A673 (cell line): Measurements from ENCODE around the gene C3AR1. TPM values are rescaled to one million over a fixed set of nuclear protein-coding genes. Genes with fewer than 3 reads are reported as not detected.

Experiments used
- BruUV-seq: library from RNA; stranded (reverse); fragments of 400-500 nt; replicated peaks from 2 replicates; lab custom pipeline; 2021; lab: Mats Ljungman, UMichigan
- CTCF ChIA-PET: fragments of 300-600 bp; sonication (Branson Sonifier 250); formaldehyde crosslinking; loops from one replicate; lab custom pipeline; 2022; ENCODE audit warnings: antibody characterized with exemption; lab: Charles Lee
- POLR2A ChIA-PET: fragments of 300-600 bp; sonication (Branson Sonifier 250); formaldehyde crosslinking; loops from one replicate; lab custom pipeline; 2022; ENCODE audit warnings: antibody characterized with exemption; ENCODE audit not compliant: low non-redundant PET; lab: Charles Lee
- DNase-seq: peaks from one replicate; pipeline ENCODE4 v3.0.0-alpha.2; 2015; ENCODE audit warnings: low spot score
- H3K27ac ChIP-seq: fragments of 200-600 bp; sonication (generic); 2 replicates; pipeline ENCODE4 v1.5.1; 2016; ENCODE audit warnings: mixed run types, low read depth, mild to moderate bottlenecking, mixed read lengths, antibody characterized with exemption, low read length; ENCODE audit not compliant: poor library complexity, severe bottlenecking
- H3K27me3 ChIP-seq: fragments of 200-600 bp; sonication (generic); replicated peaks from 2 replicates; pipeline ENCODE4 v1.6.1; 2017; ENCODE audit warnings: mixed run types, low read depth, mild to moderate bottlenecking, mixed read lengths, antibody characterized with exemption, low read length; ENCODE audit not compliant: insufficient read depth, poor library complexity
- H3K36me3 ChIP-seq: fragments of 200-600 bp; sonication (generic); 2 replicates; pipeline ENCODE4 v1.6.1; 2016; ENCODE audit warnings: mixed run types, mild to moderate bottlenecking, mixed read lengths, antibody characterized with exemption, low read length; ENCODE audit not compliant: insufficient read depth, poor library complexity, severe bottlenecking
- H3K4me1 ChIP-seq: fragments of 200-600 bp; sonication (generic); 2 replicates; pipeline ENCODE4 v1.6.1; 2017; ENCODE audit warnings: mixed run types, mild to moderate bottlenecking, mixed read lengths, antibody characterized with exemption, low read length; ENCODE audit not compliant: insufficient read depth, poor library complexity, severe bottlenecking
- H3K4me3 ChIP-seq: fragments of 200-600 bp; sonication (generic); 2 replicates; pipeline ENCODE4 v1.5.1; 2016; ENCODE audit warnings: low read depth, mixed run types, mild to moderate bottlenecking, mixed read lengths, low read length; ENCODE audit not compliant: poor library complexity, severe bottlenecking
- H3K9me3 ChIP-seq: fragments of 200-600 bp; sonication (generic); 2 replicates; pipeline ENCODE4 v1.6.1; 2016; ENCODE audit warnings: mixed run types, low read depth, mild to moderate bottlenecking, mixed read lengths, antibody characterized with exemption, low read length; ENCODE audit not compliant: poor library complexity, severe bottlenecking
- EZH2 ChIP-seq: fragments of 200-600 bp; sonication (generic); IDR thresholded peaks from 2 replicates; pipeline ENCODE4 v1.6.1; 2017; ENCODE audit warnings: borderline replicate concordance, low read depth, mild to moderate bottlenecking, mixed read lengths, antibody characterized with exemption, low read length; ENCODE audit not compliant: poor library complexity, severe bottlenecking
- intact Hi-C: fragments of 100-400 bp; cut with micrococcal nuclease; formaldehyde crosslinking; loops from one replicate; pipeline ENCODE4 v1.10.0; 2022; ENCODE audit not compliant: unreplicated experiment
- total RNA-seq: library from RNA; stranded (reverse); gene quantifications from 2 replicates; pipeline ENCODE4 v1.2.3, GENCODE V29; 2021
- TF ChIP-seq, protein P1 (sequence below): fragments of 300-800, 200-600 bp; sonication (generic); conservative IDR thresholded peaks from 2 replicates; pipeline ENCODE4 v1.5.1; 2017; ENCODE audit warnings: low read depth, mild to moderate bottlenecking, antibody characterized with exemption, low read length, moderate library complexity, mixed read lengths

Gene C3AR1
- total RNA-seq, 1 experiment from 2014 or later, result 3.5 TPM

- intact Hi-C loops, result no loop called here
- Histone ChIP-seq H3K36me3 (peaks cover 22% of the 10 kb centered on the region), H3K9me3 (no peaks in the 10 kb centered on the region), H3K4me1 (peaks cover 36% of the 10 kb centered on the region), H3K27ac (peak overlapping the region; percentile 56), H3K4me3 (peak overlapping the region; percentile 30), H3K27me3 (no peaks in the 10 kb centered on the region)
- POLR2A ChIA-PET, result no interaction called here
- CTCF ChIA-PET, result no interaction called here
- no peak for DNase-seq
- no peak for TF ChIP-seq EZH2
- TF ChIP-seq, protein P1, sequence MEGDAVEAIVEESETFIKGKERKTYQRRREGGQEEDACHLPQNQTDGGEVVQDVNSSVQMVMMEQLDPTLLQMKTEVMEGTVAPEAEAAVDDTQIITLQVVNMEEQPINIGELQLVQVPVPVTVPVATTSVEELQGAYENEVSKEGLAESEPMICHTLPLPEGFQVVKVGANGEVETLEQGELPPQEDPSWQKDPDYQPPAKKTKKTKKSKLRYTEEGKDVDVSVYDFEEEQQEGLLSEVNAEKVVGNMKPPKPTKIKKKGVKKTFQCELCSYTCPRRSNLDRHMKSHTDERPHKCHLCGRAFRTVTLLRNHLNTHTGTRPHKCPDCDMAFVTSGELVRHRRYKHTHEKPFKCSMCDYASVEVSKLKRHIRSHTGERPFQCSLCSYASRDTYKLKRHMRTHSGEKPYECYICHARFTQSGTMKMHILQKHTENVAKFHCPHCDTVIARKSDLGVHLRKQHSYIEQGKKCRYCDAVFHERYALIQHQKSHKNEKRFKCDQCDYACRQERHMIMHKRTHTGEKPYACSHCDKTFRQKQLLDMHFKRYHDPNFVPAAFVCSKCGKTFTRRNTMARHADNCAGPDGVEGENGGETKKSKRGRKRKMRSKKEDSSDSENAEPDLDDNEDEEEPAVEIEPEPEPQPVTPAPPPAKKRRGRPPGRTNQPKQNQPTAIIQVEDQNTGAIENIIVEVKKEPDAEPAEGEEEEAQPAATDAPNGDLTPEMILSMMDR, result no peak
- no TSS peak for BruUV-seq
These were observed 28.2 kb downstream of the C3AR1 start for GRCh38 chr12:8037947-8038346.

- Histone ChIP-seq H3K9me3 (no peaks in the 10 kb centered on the region), H3K36me3 (peaks cover 15% of the 10 kb centered on the region), H3K27me3 (no peaks in the 10 kb centered on the region), H3K27ac (no peak overlapping the region), H3K4me3 (no peak overlapping the region), H3K4me1 (peaks cover 36% of the 10 kb centered on the region)
- no peak for DNase-seq
- no TSS peak for BruUV-seq
- TF ChIP-seq EZH2, result no peak
- TF ChIP-seq, protein P1, result no peak
- intact Hi-C loops, result no loop called here
- ChIA-PET CTCF (no interaction called here), POLR2A (no interaction called here)
These were observed 29.0 kb downstream of the C3AR1 start for GRCh38 chr12:8037046-8037663.

DNA sequence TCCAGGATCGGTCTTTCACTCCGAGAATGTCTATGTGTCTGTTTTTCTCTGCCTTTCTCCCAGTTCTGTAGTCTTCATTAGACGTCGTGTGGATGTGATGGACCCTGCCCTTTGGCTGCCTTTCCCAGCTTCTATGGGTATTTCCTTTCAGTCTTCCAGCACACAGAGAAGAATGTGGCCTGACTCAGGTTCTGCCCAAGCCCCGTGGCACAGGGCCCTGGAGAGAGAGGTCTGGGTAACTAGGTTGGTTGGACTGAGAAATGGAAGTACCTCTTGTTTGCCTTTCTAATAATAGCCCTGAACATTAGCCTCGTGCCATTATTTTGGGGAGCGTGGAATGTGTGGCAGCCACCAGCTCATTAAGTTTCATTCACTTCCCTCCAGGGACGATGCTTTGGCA, 29.8 kb downstream of the C3AR1 start:
- no peak for TF ChIP-seq EZH2
- TF ChIP-seq, protein P1, result no peak
- Histone ChIP-seq H3K36me3 (peaks cover 11% of the 10 kb centered on the region), H3K4me1 (peaks cover 36% of the 10 kb centered on the region), H3K27ac (no peak overlapping the region), H3K27me3 (no peaks in the 10 kb centered on the region), H3K9me3 (no peaks in the 10 kb centered on the region), H3K4me3 (no peak overlapping the region)
- BruUV-seq, result no TSS peak
- ChIA-PET POLR2A (no interaction called here), CTCF (no interaction called here)
- DNase-seq, result no peak
- intact Hi-C loops, result no loop called here
